Retinal pigment epithelial cell (primary cell): ENCODE data around the gene KCTD10.

Experiments
- DNase-seq: peaks from one replicate; pipeline ENCODE4 v3.0.0-alpha.2; 2010; ENCODE audit warnings: low read depth
- H3K4me3 ChIP-seq: 2 replicates; pipeline ENCODE4 v1.5.1; 2011; ENCODE audit warnings: mild to moderate bottlenecking, low read length, control low read depth, moderate library complexity
- CTCF ChIP-seq: conservative IDR thresholded peaks from 2 replicates; pipeline ENCODE4 v1.5.1; 2011; ENCODE audit warnings: low read depth, low read length, control low read depth, inconsistent platforms

KCTD10 gene

GRCh38 chr12:109489016-109489954, 12.2 kb upstream of the KCTD10 start:
- no peak for TF ChIP-seq CTCF
- no peak overlapping the region for H3K4me3 ChIP-seq
- no peak for DNase-seq

- no peak for TF ChIP-seq CTCF
- DNase-seq: no peak
These were observed 11.1 kb upstream of the KCTD10 start for GRCh38 chr12:109488051-109488665.

DNA sequence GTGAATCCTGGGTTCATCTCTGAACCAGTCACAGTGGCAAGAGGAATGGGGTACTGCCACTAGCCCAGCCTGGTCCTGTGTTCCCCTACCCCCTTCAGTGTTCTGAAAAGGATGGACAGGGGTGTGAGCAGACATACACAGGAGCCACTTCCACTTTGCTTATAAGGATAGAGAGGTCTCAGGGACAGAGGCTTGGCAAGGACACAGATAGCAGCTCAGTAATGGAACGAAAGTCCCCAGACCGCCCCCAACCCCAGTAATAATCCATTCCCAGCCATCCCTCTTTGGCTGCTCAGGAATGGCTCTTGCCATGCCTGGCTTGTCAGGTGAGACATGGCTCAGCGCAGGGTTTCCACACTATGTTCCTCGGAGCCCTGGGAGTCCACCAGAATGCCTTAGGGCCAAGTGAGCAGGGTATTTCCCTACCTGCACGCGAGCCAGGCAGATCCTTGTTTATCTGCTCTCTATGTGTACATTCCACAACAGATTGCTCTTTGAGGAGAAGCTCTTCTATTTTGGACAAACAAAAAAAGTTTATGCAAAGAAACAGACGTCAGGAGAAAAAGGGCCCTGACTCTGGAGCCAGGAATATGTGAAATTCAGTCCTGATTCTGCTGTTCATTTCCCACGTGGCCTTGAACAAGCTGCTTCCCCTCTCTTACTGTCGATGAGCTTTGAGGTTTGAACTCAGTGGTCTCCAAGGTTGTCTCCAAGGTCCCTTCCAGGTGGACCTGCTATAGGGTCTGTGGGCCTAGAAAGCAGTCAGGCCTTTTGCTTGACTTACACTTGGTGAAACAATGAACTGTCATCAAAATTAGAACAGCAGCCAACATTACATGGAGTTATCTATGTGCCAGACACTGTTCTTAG, 10.3 kb upstream of the KCTD10 start:
- no peak overlapping the region for H3K4me3 ChIP-seq
- no peak for DNase-seq
- no peak for TF ChIP-seq CTCF

More at GRCh38 chr12:109488051-109488665, 11.1 kb upstream of the KCTD10 start:
- no peak overlapping the region for H3K4me3 ChIP-seq

GRCh38 chr12:109485201-109485600, 8.1 kb upstream of the KCTD10 start:
- H3K4me3 ChIP-seq: no peak overlapping the region
- TF ChIP-seq CTCF: no peak
- no peak for DNase-seq

DNA sequence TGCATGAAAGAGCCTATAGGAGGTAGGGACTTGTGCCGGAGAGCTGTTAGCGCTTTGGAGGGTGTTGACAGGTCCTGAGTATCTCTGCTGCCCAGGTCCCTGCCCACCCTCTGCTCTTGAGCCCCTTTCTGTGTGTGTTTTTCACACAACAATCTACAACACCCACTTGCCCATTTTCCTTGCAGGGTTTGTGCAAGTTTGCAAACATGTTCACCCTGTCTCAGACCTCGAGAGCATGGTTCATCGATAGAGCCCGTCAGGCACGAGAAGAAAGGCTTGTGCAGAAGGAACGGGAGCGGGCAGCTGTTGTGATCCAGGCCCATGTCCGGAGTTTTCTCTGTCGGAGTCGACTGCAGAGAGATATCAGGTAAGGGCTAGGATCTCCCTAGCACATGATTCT, 6.2 kb upstream of the KCTD10 start:
- TF ChIP-seq CTCF: no peak

DNA sequence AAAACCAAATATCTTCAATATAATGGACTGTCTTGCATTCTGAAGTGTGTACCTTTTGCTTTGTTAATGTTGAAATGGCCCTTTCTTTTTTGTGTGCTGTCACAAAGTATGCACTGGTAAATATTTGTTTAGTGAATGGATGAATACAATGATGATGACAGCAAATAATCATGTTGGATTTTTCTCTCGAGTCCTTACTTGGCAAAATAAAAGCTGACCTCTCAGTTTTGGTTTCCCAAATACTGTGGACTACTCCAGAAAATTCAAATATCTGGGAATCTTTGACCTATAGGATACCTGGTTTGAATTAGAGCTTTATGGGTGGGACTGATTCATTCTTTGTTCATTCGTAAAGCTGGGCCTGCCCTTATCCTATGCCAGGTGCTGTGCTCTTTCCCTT, 5.8 kb upstream of the KCTD10 start:
- no peak for DNase-seq
- TF ChIP-seq CTCF: no peak
- no peak overlapping the region for H3K4me3 ChIP-seq

More for the DNA sequence above, 6.2 kb upstream of the KCTD10 start:
- no peak overlapping the region for H3K4me3 ChIP-seq
- DNase-seq: no peak
